ENCODE measurements around the gene GTPBP4. TPM values are rescaled to one million over a fixed set of nuclear protein-coding genes. Genes with fewer than 3 reads are reported as not detected.
"Not testable (repeated sequence)": the region's sequence is repeated elsewhere in the genome, so short reads cannot be mapped to it uniquely, and the experiment has no call there.

Gene GTPBP4
- total RNA-seq, 3 donors from 2014 or later: 19.2 to 27.8 (median 26.6) TPM

DNA sequence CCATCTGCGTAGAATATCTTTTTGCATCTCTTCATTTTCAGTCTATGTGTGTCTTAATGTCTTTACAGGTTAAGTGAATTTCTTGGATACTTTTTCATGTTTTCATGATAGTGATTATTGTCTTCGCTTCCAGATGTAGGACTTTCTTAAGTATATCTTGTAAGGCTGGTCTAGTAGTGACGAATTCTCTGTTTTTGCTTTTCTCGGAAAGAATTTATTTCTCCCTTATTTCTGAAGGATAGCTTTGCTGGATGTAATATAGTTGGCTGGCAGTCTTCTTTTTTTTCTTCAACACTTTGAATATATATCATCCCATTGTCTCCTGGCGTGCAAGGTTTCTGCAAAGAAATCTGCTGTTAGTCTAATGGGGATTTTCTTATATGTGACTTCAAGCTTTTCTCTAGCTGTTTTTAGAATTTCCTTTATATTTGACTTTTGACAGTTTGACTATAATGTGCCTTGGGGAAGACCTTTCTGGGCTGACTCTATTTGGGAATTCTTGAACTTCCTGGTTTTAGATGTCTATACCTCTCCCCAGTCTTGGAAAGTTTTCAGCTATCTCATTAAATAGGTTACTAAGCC lies 14.3 kb downstream of the GTPBP4 start:
- DNase-seq: no peak
- H3K4me3 ChIP-seq: no peak overlapping the region
- H3K9me3 ChIP-seq: peaks cover 5% of the 10 kb centered on the region
- intact Hi-C loops (cut with DNase I, micrococcal nuclease): no loop called here
- ATAC-seq: no peak
- peaks cover 15% of the 10 kb centered on the region for H3K36me3 ChIP-seq (ENCODE audit: low read depth)
- no peaks in the 10 kb centered on the region for H3K4me1 ChIP-seq (ENCODE audit: low read depth)
- TF ChIP-seq, protein P1, sequence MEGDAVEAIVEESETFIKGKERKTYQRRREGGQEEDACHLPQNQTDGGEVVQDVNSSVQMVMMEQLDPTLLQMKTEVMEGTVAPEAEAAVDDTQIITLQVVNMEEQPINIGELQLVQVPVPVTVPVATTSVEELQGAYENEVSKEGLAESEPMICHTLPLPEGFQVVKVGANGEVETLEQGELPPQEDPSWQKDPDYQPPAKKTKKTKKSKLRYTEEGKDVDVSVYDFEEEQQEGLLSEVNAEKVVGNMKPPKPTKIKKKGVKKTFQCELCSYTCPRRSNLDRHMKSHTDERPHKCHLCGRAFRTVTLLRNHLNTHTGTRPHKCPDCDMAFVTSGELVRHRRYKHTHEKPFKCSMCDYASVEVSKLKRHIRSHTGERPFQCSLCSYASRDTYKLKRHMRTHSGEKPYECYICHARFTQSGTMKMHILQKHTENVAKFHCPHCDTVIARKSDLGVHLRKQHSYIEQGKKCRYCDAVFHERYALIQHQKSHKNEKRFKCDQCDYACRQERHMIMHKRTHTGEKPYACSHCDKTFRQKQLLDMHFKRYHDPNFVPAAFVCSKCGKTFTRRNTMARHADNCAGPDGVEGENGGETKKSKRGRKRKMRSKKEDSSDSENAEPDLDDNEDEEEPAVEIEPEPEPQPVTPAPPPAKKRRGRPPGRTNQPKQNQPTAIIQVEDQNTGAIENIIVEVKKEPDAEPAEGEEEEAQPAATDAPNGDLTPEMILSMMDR (IDR thresholded peaks at IDR 0.05): no peak

DNA sequence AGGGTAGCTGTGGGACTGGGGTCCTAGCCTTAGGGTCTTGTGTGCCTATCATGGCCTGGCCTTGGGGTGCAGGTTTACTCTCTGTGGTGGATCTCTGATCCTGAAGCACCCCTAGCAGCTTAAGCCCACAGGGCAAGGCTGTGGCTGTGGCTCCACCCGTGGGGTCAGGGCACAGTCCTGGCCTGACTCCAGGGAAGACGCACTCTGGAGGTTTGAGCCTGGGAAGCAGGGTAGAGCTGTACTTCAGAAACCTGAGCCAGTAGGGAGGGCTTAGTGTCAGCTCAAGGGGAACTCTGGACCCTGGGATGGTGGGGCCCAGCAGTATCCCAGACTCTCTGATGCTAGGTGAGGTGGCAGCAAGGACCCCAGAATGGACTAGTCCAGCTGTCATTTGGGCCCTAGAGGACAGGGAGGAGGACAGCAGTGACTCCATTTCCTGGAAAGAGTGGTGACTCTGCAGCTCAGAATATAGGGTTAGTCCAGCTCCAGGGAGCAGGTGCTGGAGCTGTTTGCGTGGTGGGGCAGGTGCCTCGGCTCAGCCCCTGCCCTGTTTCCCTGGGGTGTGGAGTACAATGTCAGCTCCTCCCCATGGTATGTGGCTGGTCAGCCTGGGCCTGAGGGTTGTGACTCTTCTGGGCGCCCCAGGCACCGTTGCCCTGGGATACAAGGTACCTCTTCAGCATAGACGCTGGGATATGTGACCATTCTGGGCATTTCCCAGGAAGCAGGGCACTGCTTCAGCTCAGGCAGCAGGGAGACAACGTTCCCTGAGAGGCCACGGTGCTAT lies 15.8 kb downstream of the GTPBP4 start:
- intact Hi-C loops (cut with DNase I, micrococcal nuclease): no loop called here
- TF ChIP-seq, protein P1 (IDR thresholded peaks at IDR 0.05): no peak
- Histone ChIP-seq H3K36me3 (ENCODE audit: low read depth) (peaks cover 15% of the 10 kb centered on the region), H3K4me3 (no peak overlapping the region), H3K9me3 (peaks cover 5% of the 10 kb centered on the region), H3K4me1 (ENCODE audit: low read depth) (no peaks in the 10 kb centered on the region)
- DNase-seq: no peak
- ATAC-seq: no peak

DNA sequence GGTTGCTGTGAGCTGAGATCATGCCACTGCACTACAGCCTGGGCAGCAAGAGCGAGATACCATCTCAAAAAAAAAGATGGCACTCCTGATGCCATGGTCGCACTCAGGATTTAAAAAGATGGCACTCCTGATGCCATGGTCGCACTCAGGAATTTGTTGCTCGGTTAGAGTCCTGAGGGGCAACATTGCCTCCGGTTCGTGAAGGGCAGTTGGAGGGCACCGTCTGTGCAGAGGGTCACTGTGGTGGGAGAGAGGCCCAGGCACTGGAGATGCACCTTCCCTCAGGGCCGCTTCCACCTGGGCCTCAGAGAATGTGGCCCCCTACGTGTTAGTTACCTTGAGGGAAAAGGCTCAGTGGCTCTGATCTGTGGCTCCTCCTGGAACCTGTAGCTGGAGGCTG lies 18.3 kb downstream of the GTPBP4 start:
- intact Hi-C loops (cut with DNase I, micrococcal nuclease): no loop called here
- ATAC-seq: no peak

DNA sequence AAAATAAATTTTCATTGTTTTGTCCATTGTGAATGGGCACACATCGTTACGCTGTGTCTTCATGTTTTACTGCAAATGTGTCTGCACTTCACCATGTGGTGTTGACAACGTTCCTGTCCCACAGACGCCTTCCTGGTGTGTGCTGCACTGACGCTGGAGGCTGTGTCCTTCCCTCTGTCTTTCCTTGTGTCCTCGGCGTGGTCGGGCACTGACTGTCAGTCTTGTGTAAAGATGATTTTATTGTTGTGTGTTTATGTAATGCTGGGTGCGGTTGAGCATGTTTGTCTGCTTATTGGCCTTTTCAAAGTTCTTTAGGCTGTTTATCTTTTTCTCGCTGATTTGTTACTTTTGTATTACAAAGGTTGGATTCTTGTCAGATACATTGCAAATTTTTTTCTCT lies 19.3 kb downstream of the GTPBP4 start:
- TF ChIP-seq, protein P1 (IDR thresholded peaks at IDR 0.05): no peak
- DNase-seq (peak in 1 of 3 donors; percentile 13), ATAC-seq (peak; percentile 33)
- Histone ChIP-seq H3K9me3 (peaks cover 5% of the 10 kb centered on the region), H3K36me3 (ENCODE audit: low read depth) (peaks cover 12% of the 10 kb centered on the region), H3K4me3 (no peak overlapping the region), H3K4me1 (ENCODE audit: low read depth) (no peaks in the 10 kb centered on the region)
- intact Hi-C loops (cut with DNase I, micrococcal nuclease): no loop called here

More for the DNA sequence above, 18.3 kb downstream of the GTPBP4 start:
- H3K9me3 ChIP-seq: peaks cover 5% of the 10 kb centered on the region
- no peaks in the 10 kb centered on the region for H3K4me1 ChIP-seq (ENCODE audit: low read depth)
- TF ChIP-seq, protein P1 (IDR thresholded peaks at IDR 0.05): no peak
- DNase-seq: no peak
- peaks cover 12% of the 10 kb centered on the region for H3K36me3 ChIP-seq (ENCODE audit: low read depth)
- H3K4me3 ChIP-seq: no peak overlapping the region

DNA sequence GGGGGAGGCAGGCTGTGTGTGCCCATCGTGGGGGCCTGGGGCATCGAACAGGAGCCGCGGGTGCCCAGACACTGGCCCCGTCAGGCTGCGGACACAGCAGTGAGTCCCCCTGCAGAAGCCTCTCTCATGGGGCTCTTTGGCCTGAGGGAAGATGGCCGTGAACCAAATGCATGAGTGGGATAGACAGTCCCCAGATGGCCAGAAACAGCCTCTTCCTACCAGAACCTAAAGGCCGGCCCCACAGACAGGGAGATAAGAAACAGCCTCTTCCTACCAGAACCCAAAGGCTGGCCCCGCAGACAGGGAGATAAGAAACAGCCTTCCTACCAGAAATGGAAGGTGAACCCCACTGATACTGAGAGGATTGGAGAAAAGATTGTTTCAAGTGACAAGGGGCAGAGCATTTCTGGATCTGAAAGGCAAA lies 20.8 kb downstream of the GTPBP4 start:
- TF ChIP-seq, protein P1 (IDR thresholded peaks at IDR 0.05): no peak
- Histone ChIP-seq H3K9me3 (no peaks in the 10 kb centered on the region), H3K36me3 (ENCODE audit: low read depth) (peaks cover 12% of the 10 kb centered on the region), H3K4me3 (no peak overlapping the region), H3K4me1 (ENCODE audit: low read depth) (no peaks in the 10 kb centered on the region)
- ATAC-seq (no peak), DNase-seq (no peak)
- intact Hi-C loops (cut with DNase I, micrococcal nuclease): no loop called here

DNA sequence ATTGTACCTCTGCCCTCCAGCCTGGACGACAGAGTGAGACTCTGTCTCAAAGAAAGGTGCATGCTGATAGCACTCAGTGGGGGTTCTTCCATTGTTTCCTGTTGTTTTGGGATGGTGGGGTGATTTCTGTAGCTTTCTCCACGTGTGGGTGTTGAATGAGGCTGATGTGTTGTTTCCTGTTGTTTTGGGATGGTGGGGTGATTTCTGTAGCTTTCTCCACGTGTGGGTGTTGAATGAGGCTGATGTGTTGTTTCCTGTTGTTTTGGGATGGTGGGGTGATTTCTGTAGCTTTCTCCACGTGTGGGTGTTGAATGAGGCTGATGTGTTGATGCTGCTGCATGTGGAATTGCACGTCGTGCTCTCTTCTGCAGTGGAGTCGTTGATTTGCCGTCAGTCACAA lies 21.7 kb downstream of the GTPBP4 start:
- H3K4me1 ChIP-seq (ENCODE audit: low read depth); DNase-seq; ATAC-seq; H3K4me3 ChIP-seq; intact Hi-C loops (cut with DNase I, micrococcal nuclease); H3K9me3 ChIP-seq: not testable (repeated sequence)
- peaks cover 12% of the 10 kb centered on the region for H3K36me3 ChIP-seq (ENCODE audit: low read depth)

All from mucosa of descending colon (tissue), 3 donors.